Activated naive CD8-positive, alpha-beta T cell (primary cell): Measurements from ENCODE around the gene CCDC24.
A peak's percentile ranks its signal among the peaks of the same experiment; 100 is the strongest.

ENCODE experiments used
- H3K27ac Mint-ChIP-seq: one replicate; pipeline ENCODE4 v1.8.0; 2021; ENCODE audit warnings: mixed read lengths
- H3K27me3 Mint-ChIP-seq: one replicate; pipeline ENCODE4 v1.8.0; 2021; ENCODE audit warnings: mixed read lengths
- H3K36me3 Mint-ChIP-seq: one replicate; pipeline ENCODE4 v1.8.0; 2021; ENCODE audit warnings: mixed read lengths
- H3K4me1 Mint-ChIP-seq: one replicate; pipeline ENCODE4 v1.8.0; 2021; ENCODE audit warnings: low read depth, mixed read lengths
- H3K4me3 Mint-ChIP-seq: one replicate; pipeline ENCODE4 v1.8.0; 2021; ENCODE audit warnings: mild to moderate bottlenecking, mixed read lengths
- H3K9me3 Mint-ChIP-seq: one replicate; pipeline ENCODE4 v1.8.0; 2021; ENCODE audit warnings: low read depth, mixed read lengths

Gene CCDC24

GRCh38 chr1:43991476-43992231 lies at the start of gene CCDC24:
Gene CCDC24 (plus strand): TSS chr1:43991599. CDS start chr1:43991879, 280 bp downstream.
- Mint-ChIP-seq H3K4me3 (peak within 1 kb of the TSS; percentile 88), H3K4me1 (peaks cover 13% of the 10 kb centered on the region), H3K36me3 (no peaks in the 10 kb centered on the region), H3K27me3 (no peaks in the 10 kb centered on the region), H3K9me3 (no peaks in the 10 kb centered on the region), H3K27ac (peak within 1 kb of the TSS; percentile 28)

GRCh38 chr1:43942411-43942810 lies 49.0 kb upstream of the CCDC24 start:
- Mint-ChIP-seq H3K36me3 (no peaks in the 10 kb centered on the region), H3K9me3 (no peaks in the 10 kb centered on the region), H3K4me1 (peaks cover 23% of the 10 kb centered on the region), H3K27ac (no peak overlapping the region), H3K27me3 (no peaks in the 10 kb centered on the region), H3K4me3 (no peak overlapping the region)

DNA sequence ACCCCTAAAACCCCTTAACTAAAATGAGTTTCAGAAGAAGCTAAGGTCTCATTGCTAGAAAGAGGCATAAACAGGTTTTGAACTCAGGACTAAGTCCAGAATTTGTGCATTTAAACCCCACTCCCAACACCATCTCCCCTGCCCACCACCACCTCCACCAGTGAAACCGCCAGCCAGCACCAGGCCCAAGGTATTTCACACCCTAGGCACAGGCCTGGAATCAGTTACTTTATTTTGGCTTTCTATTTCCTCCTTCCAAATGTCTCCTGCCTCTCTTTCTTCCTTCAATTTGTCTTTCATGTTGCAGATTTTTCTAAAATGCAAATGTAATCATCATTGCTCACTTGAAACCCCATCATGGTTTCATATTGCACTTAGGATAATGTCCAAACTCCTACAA lies 46.5 kb upstream of the CCDC24 start:
- Mint-ChIP-seq H3K27ac (peak overlapping the region; percentile 58), H3K4me3 (peak overlapping the region; percentile 95), H3K36me3 (no peaks in the 10 kb centered on the region), H3K27me3 (no peaks in the 10 kb centered on the region), H3K4me1 (peaks cover 42% of the 10 kb centered on the region), H3K9me3 (no peaks in the 10 kb centered on the region)

GRCh38 chr1:43945674-43946235 lies 45.6 kb upstream of the CCDC24 start:
- Mint-ChIP-seq H3K27ac (peak overlapping the region; percentile 96), H3K36me3 (peaks cover 5% of the 10 kb centered on the region), H3K9me3 (no peaks in the 10 kb centered on the region), H3K4me3 (peak overlapping the region; percentile 95), H3K27me3 (no peaks in the 10 kb centered on the region), H3K4me1 (peaks cover 47% of the 10 kb centered on the region)

- no peaks in the 10 kb centered on the region for H3K9me3 Mint-ChIP-seq
- peaks cover 53% of the 10 kb centered on the region for H3K4me1 Mint-ChIP-seq
- peak within 1 kb of the TSS; percentile 96 for H3K27ac Mint-ChIP-seq
Measured at GRCh38 chr1:43946236-43947060, 45.0 kb upstream of the CCDC24 start, which contains the start of gene IPO13. Gene IPO13 (plus strand): TSS chr1:43946950. CDS start chr1:43947601, 651 bp downstream.

GRCh38 chr1:43947061-43947873 lies 44.1 kb upstream of the CCDC24 start:
- Mint-ChIP-seq H3K36me3 (peaks cover 5% of the 10 kb centered on the region), H3K4me3 (peak overlapping the region; percentile 95), H3K27ac (peak overlapping the region; percentile 96), H3K27me3 (no peaks in the 10 kb centered on the region), H3K9me3 (no peaks in the 10 kb centered on the region), H3K4me1 (peaks cover 57% of the 10 kb centered on the region)

More at GRCh38 chr1:43946236-43947060, 45.0 kb upstream of the CCDC24 start, which contains the start of gene IPO13:
- H3K4me3 Mint-ChIP-seq, result peak within 1 kb of the TSS; percentile 95
- peaks cover 5% of the 10 kb centered on the region for H3K36me3 Mint-ChIP-seq
- H3K27me3 Mint-ChIP-seq, result no peaks in the 10 kb centered on the region

DNA sequence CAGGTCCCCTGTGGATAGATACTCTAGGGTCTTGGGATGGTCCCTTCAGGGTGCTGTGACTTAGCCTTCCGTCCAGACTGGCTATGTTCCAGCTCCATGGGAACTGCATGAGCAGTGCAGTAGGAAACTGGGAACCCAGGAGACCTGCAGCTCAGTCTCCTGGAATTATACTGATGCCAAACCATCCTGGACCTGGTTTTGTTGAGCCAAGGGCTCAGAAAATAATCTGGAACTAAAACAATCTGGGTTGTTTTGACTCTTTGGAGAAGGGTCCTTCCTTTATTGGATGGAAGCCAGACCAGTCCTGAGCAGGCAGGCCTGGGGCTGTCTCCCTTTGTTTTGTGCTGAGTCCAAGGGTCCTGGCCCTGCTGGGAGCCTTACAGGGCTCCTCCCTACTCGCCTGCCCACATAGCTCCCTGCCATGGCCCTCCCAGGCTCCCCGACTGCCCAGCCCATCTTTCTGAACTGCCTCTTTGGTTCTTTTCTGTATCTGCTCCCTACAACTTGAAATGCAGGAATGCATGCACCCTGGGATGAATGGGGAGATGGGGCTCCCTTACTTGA lies 43.4 kb upstream of the CCDC24 start:
- peak overlapping the region; percentile 96 for H3K27ac Mint-ChIP-seq
- peaks cover 55% of the 10 kb centered on the region for H3K4me1 Mint-ChIP-seq
- H3K36me3 Mint-ChIP-seq, result peaks cover 5% of the 10 kb centered on the region
- no peaks in the 10 kb centered on the region for H3K9me3 Mint-ChIP-seq
- H3K4me3 Mint-ChIP-seq, result peak overlapping the region; percentile 95
- no peaks in the 10 kb centered on the region for H3K27me3 Mint-ChIP-seq

GRCh38 chr1:43949678-43950077 lies 41.7 kb upstream of the CCDC24 start:
- Mint-ChIP-seq H3K27ac (no peak overlapping the region), H3K4me1 (peaks cover 48% of the 10 kb centered on the region), H3K4me3 (no peak overlapping the region), H3K9me3 (no peaks in the 10 kb centered on the region), H3K27me3 (no peaks in the 10 kb centered on the region), H3K36me3 (peaks cover 5% of the 10 kb centered on the region)

DNA sequence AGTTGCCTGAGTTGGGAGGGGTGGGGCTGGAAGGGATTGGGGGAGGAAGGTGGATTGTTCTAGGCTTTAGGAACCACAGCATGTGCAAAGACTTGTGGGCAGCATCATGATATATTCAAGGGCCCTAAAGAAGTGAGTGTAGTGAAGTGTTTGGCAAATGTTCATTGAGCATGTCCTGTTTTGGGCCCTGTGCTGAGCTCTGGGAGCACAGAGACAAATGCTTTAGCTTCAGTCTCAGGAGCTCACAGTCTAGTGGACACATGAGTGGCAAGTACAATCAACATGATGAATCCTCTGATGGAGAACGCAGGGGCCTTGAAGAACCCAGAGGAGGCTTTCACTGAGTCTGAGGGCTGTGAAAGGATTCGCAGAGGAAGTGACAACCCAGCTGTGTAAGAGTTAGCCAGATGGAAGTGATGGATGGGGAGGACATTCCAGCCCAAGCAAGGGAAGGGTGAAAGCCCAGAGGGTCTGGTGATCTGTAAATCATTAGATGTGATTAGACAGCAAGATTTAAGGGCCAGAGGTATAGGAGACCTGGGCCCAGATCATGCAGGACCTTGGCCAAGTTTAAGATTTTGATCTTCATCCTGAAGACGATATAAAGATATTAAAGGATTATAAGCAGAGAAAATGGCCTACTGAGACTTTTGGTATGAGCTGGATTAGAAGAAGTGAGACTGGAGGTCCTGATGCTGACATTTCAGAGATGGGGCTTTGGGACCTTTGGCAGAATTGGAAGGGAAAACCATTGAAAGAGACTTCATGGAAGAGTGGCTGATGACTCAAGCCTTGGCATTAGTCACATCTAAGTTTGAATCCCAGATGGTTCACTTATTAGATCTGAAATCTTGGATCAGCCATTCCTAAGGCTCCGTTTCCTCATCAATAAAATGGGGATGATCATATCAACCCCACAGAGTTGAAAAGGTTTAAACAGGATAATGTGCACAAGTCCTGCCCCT lies 40.1 kb upstream of the CCDC24 start:
- Mint-ChIP-seq H3K27me3 (no peaks in the 10 kb centered on the region), H3K4me1 (peaks cover 35% of the 10 kb centered on the region), H3K9me3 (no peaks in the 10 kb centered on the region), H3K4me3 (no peak overlapping the region), H3K27ac (no peak overlapping the region), H3K36me3 (peaks cover 5% of the 10 kb centered on the region)

- no peaks in the 10 kb centered on the region for H3K27me3 Mint-ChIP-seq
- H3K27ac Mint-ChIP-seq, result no peak overlapping the region
- no peak overlapping the region for H3K4me3 Mint-ChIP-seq
- H3K36me3 Mint-ChIP-seq, result peaks cover 8% of the 10 kb centered on the region
- H3K4me1 Mint-ChIP-seq, result peaks cover 30% of the 10 kb centered on the region
- no peaks in the 10 kb centered on the region for H3K9me3 Mint-ChIP-seq
Measured at GRCh38 chr1:43952731-43953346, 38.6 kb upstream of the CCDC24 start.

DNA sequence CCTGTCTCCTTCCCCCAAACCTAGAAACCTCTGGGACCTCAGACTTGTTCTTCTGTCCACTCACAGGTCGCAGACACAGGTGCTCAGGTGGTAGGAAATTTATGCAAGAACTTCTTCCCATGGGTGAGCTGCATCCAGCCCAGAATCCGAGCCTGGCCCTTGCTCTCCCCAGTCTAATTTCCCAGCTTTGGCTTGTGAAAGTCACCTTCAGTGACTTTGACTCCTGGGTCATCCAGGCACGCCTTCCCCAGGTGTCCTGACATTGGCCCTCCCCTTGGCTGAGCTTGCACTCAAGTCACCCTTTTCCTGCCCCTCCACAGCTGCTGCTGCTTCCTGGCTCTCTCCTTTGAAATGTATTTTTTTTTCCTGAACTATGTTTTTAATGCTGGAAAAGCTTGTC lies 38.0 kb upstream of the CCDC24 start:
- H3K27ac Mint-ChIP-seq, result no peak overlapping the region
- H3K4me3 Mint-ChIP-seq, result no peak overlapping the region
- H3K9me3 Mint-ChIP-seq, result no peaks in the 10 kb centered on the region
- peaks cover 10% of the 10 kb centered on the region for H3K36me3 Mint-ChIP-seq
- no peaks in the 10 kb centered on the region for H3K27me3 Mint-ChIP-seq
- H3K4me1 Mint-ChIP-seq, result peaks cover 27% of the 10 kb centered on the region

DNA sequence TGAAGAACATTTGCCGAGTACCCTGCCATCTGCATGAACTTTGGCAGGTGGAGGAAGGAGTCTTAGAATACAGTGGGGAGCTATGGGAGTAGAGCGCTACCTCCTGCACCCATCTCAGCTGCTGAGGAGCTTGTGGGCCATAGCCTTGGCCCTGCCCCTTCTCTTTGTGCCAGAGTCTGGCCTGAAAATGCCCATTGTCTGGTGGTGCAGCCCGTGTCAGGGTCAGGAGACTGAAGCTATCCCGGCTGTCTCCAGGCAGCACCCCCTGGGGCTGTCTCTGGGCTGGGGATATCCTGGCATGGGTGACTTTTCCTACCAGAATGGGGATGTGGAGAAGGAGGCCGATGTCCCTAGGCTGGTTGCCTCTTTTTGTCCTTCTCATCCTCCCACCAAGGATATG lies 37.4 kb upstream of the CCDC24 start:
- peaks cover 11% of the 10 kb centered on the region for H3K36me3 Mint-ChIP-seq
- no peak overlapping the region for H3K4me3 Mint-ChIP-seq
- no peak overlapping the region for H3K27ac Mint-ChIP-seq
- peaks cover 20% of the 10 kb centered on the region for H3K4me1 Mint-ChIP-seq
- H3K27me3 Mint-ChIP-seq, result no peaks in the 10 kb centered on the region
- H3K9me3 Mint-ChIP-seq, result no peaks in the 10 kb centered on the region

- Mint-ChIP-seq H3K36me3 (peaks cover 8% of the 10 kb centered on the region), H3K27ac (no peak overlapping the region), H3K4me1 (peaks cover 7% of the 10 kb centered on the region), H3K27me3 (no peaks in the 10 kb centered on the region), H3K4me3 (no peak overlapping the region), H3K9me3 (no peaks in the 10 kb centered on the region)
Measured at GRCh38 chr1:43956234-43956633, 35.2 kb upstream of the CCDC24 start.
